Measurements from ENCODE around the gene MCIDAS.

DNA sequence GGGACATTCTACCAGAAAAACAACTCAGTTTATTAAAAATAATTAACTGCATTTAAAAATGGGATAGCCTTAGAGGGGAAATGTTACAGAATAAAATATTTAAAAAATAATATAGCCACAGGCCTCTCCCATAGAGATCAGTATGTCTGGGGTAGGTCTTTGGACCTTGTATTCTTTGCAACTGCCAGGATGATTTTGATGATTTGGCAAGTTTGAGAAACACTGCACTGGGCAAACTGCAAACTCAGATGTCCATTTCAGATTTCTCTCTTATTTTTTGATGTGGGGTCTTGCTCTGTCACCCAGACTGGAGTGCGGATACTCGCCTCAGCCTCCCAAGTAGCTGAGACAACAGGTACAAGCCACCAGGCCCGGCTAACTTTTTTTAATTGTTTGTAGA is 31.2 kb upstream of the MCIDAS start:
- TF ChIP-seq CTCF (IDR thresholded peaks at IDR 0.05) (no peak), POLR2A (IDR thresholded peaks at IDR 0.05) (no peak)

All from testis (tissue), 2 donors.